Cardiac muscle cell (in vitro differentiated cells and primary cell): ENCODE results near the gene CELF2. TPM values are rescaled to one million over a fixed set of nuclear protein-coding genes. Genes with fewer than 3 reads are reported as not detected.

Experiments used
- DNase-seq, 2 donors: peaks; one replicate each; pipeline versions ENCODE4 v3.0.0 to v3.0.0-alpha.2; 2010 to 2017; ENCODE audit warnings: low read depth in 1 of 2, low spot score in 1 of 2
- H3K27ac ChIP-seq: fragments of 200-600 bp; sonication (generic); 2 replicates; pipeline ENCODE4 v1.5.1; 2016
- H3K27me3 ChIP-seq: fragments of 200-600 bp; sonication (generic); 2 replicates; pipeline ENCODE4 v1.6.0; 2016; ENCODE audit warnings: control low read depth
- H3K36me3 ChIP-seq: fragments of 200-600 bp; sonication (generic); 2 replicates; pipeline ENCODE4 v1.5.1; 2016; ENCODE audit warnings: control low read depth
- H3K4me1 ChIP-seq: fragments of 200-600 bp; sonication (generic); 2 replicates; pipeline ENCODE4 v1.8.1; 2017; ENCODE audit warnings: low read depth, mild to moderate bottlenecking, mixed run types
- H3K4me3 ChIP-seq: fragments of 200-600 bp; sonication (generic); 2 replicates; pipeline ENCODE4 v1.5.1; 2016; ENCODE audit warnings: mild to moderate bottlenecking
- H3K9me3 ChIP-seq: fragments of 200-600 bp; sonication (generic); 2 replicates; pipeline ENCODE4 v1.5.1; 2017; ENCODE audit warnings: low read depth, mild to moderate bottlenecking, control low read depth
- polyA plus RNA-seq: library from polyadenylated mRNA; unstranded; fragments of >200 nt; fragmentation: Nextera tagmentation; extraction: Ambion mirVana; gene quantifications from 2 replicates; pipeline ENCODE4 v1.2.1, GENCODE V29; 2016
- total RNA-seq: library from RNA; depleted of rRNA; stranded (reverse); fragments of >200 nt; gene quantifications from 2 replicates; pipeline ENCODE4 v1.2.3, GENCODE V29; 2016
- TF ChIP-seq, protein P1 (sequence below): IDR thresholded peaks from 2 replicates; pipeline ENCODE4 v1.5.1; 2012; ENCODE audit warnings: low read depth, mild to moderate bottlenecking, low read length

Gene CELF2
- total and polyA plus RNA-seq, 2 experiments from 2014 or later: 66.9 to 82.7 TPM

- H3K27ac ChIP-seq: peak overlapping the region; percentile 61
Observed at GRCh38 chr10:11164551-11164802, 146.8 kb downstream of the CELF2 start.

GRCh38 chr10:11164803-11165590 is 147.3 kb downstream of the CELF2 start:
- peak; percentile 82 to 84 for DNase-seq
- Histone ChIP-seq H3K36me3 (no peaks in the 10 kb centered on the region), H3K9me3 (no peaks in the 10 kb centered on the region), H3K27ac (peak overlapping the region; percentile 61), H3K4me1 (peaks cover 48% of the 10 kb centered on the region), H3K4me3 (peak overlapping the region; percentile 51), H3K27me3 (no peaks in the 10 kb centered on the region)
- TF ChIP-seq, protein P1, sequence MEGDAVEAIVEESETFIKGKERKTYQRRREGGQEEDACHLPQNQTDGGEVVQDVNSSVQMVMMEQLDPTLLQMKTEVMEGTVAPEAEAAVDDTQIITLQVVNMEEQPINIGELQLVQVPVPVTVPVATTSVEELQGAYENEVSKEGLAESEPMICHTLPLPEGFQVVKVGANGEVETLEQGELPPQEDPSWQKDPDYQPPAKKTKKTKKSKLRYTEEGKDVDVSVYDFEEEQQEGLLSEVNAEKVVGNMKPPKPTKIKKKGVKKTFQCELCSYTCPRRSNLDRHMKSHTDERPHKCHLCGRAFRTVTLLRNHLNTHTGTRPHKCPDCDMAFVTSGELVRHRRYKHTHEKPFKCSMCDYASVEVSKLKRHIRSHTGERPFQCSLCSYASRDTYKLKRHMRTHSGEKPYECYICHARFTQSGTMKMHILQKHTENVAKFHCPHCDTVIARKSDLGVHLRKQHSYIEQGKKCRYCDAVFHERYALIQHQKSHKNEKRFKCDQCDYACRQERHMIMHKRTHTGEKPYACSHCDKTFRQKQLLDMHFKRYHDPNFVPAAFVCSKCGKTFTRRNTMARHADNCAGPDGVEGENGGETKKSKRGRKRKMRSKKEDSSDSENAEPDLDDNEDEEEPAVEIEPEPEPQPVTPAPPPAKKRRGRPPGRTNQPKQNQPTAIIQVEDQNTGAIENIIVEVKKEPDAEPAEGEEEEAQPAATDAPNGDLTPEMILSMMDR: no peak

More at GRCh38 chr10:11164551-11164802, 146.8 kb downstream of the CELF2 start:
- TF ChIP-seq, protein P1: no peak
- H3K4me1 ChIP-seq: peaks cover 52% of the 10 kb centered on the region
- H3K36me3 ChIP-seq: no peaks in the 10 kb centered on the region
- peak overlapping the region; percentile 51 for H3K4me3 ChIP-seq
- no peaks in the 10 kb centered on the region for H3K9me3 ChIP-seq
- no peaks in the 10 kb centered on the region for H3K27me3 ChIP-seq
- no peak for DNase-seq

GRCh38 chr10:11165591-11166543 is 148.2 kb downstream of the CELF2 start:
- H3K4me1 ChIP-seq: peaks cover 40% of the 10 kb centered on the region
- no peaks in the 10 kb centered on the region for H3K9me3 ChIP-seq
- peak in 1 of 2 donors; percentile 72 for DNase-seq
- peak overlapping the region; percentile 61 for H3K27ac ChIP-seq
- H3K4me3 ChIP-seq: peak overlapping the region; percentile 51
- no peaks in the 10 kb centered on the region for H3K27me3 ChIP-seq
- TF ChIP-seq, protein P1: peak; percentile 37
- no peaks in the 10 kb centered on the region for H3K36me3 ChIP-seq

GRCh38 chr10:11166550-11166949 is 148.9 kb downstream of the CELF2 start:
- Histone ChIP-seq H3K9me3 (no peaks in the 10 kb centered on the region), H3K4me1 (peaks cover 39% of the 10 kb centered on the region), H3K36me3 (no peaks in the 10 kb centered on the region), H3K27me3 (no peaks in the 10 kb centered on the region), H3K4me3 (peak overlapping the region; percentile 51), H3K27ac (no peak overlapping the region)
- TF ChIP-seq, protein P1: no peak
- DNase-seq: no peak

DNA sequence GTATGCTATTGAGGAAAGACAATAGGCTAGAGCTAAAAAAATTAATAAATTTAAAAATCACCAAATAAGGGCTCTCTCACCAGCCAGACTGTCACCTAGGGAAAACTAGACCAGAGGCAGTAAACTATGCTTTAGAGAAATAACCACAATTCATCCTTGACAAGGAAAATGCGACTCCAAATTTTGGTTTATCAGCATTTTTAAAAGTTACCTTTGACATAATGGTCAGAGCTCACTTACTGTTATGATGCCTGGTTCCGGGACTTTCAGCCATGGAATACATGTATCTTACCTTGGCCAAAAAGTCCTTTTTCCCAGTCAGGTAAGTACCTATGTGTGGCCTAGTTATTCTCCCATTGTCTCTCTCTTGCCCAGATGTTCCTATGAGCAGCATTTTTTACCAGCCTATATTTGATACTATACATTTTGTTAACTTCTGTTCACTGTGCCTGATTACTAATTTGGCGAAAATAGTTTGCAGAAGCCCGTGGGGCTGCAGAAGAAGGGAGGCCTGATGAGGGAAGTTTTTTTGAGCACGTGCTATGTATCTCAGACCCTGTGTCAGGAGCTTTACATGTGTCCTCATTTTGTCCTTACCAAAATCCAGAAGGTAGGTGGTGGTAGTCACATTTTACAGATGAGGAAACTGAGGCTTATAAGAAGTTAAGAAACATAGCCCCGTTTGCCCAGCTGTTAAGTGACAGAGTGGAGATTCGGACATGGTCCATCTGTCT is 149.7 kb downstream of the CELF2 start:
- TF ChIP-seq, protein P1: no peak
- no peak overlapping the region for H3K27ac ChIP-seq
- H3K27me3 ChIP-seq: no peaks in the 10 kb centered on the region
- no peak for DNase-seq
- H3K4me3 ChIP-seq: peak overlapping the region; percentile 51
- no peaks in the 10 kb centered on the region for H3K9me3 ChIP-seq
- H3K4me1 ChIP-seq: peaks cover 48% of the 10 kb centered on the region
- no peaks in the 10 kb centered on the region for H3K36me3 ChIP-seq
